IMR-90 (cell line): ENCODE measurements around the gene ARAP3. TPM values are rescaled to one million over a fixed set of nuclear protein-coding genes. Genes with fewer than 3 reads are reported as not detected.

Experiments
- ATAC-seq: fragments of 200-7000 bp; cut with Tn5 transposase; 2 replicates; pipeline ENCODE4 v1.9.1; 2020; ENCODE audit warnings: low read depth, mild to moderate bottlenecking, moderate library complexity
- BruUV-seq: library from RNA; stranded (reverse); fragments of 400-500 nt; replicated peaks from 2 replicates; lab custom pipeline; 2021; lab: Mats Ljungman, UMichigan
- CTCF ChIA-PET: fragments of 300-600 bp; formaldehyde crosslinking; extraction: SDS; loops from one replicate; lab custom pipeline; 2021; ENCODE audit warnings: antibody characterized with exemption; lab: Yijun Ruan, JAX
- POLR2A ChIA-PET: fragments of 300-600 bp; sonication (Branson Sonifier 250); formaldehyde crosslinking; loops from one replicate; lab custom pipeline; 2022; ENCODE audit warnings: antibody characterized with exemption; ENCODE audit not compliant: unreplicated experiment; lab: Charles Lee
- DNase-seq: peaks from one replicate; pipeline ENCODE4 v3.0.0; 2013
- H2AFZ ChIP-seq: replicated peaks from 2 replicates; pipeline ENCODE3; 2013; ENCODE audit warnings: low read length, mild to moderate bottlenecking; ENCODE audit not compliant: poor library complexity
- H2AK5ac ChIP-seq: 2 replicates; pipeline ENCODE4 v1.6.1; 2013; ENCODE audit warnings: low read depth, low read length, inconsistent platforms
- H2AK9ac ChIP-seq: replicated peaks from 2 replicates; pipeline ENCODE3; 2013; ENCODE audit warnings: mild to moderate bottlenecking, low read depth, low read length, moderate library complexity; ENCODE audit not compliant: poor library complexity
- H2BK120ac ChIP-seq: 2 replicates; pipeline ENCODE4 v1.6.1; 2013; ENCODE audit warnings: low read depth, low read length, inconsistent platforms
- H2BK15ac ChIP-seq: 3 replicates; pipeline ENCODE4 v1.6.1; 2013; ENCODE audit warnings: low read depth, low read length, inconsistent platforms
- H2BK20ac ChIP-seq: 2 replicates; pipeline ENCODE4 v1.6.1; 2013; ENCODE audit warnings: low read depth, mild to moderate bottlenecking, inconsistent platforms, low read length, moderate library complexity
- H2BK5ac ChIP-seq: 2 replicates; pipeline ENCODE4 v1.6.1; 2013; ENCODE audit warnings: mild to moderate bottlenecking, low read depth, low read length, inconsistent platforms; ENCODE audit not compliant: poor library complexity, severe bottlenecking
- H3K14ac ChIP-seq: replicated peaks from 2 replicates; pipeline ENCODE4 v1.6.1; 2013; ENCODE audit warnings: low read depth, low read length, inconsistent platforms
- H3K18ac ChIP-seq: 2 replicates; pipeline ENCODE4 v1.6.1; 2013; ENCODE audit warnings: low read depth, low read length, control low read depth
- H3K23ac ChIP-seq: 2 replicates; pipeline ENCODE4 v1.6.1; 2013; ENCODE audit warnings: low read depth, low read length, inconsistent platforms
- H3K27ac ChIP-seq: 2 replicates; pipeline ENCODE4 v1.5.1; 2013; ENCODE audit warnings: mild to moderate bottlenecking, control low read depth, low read length; ENCODE audit not compliant: insufficient read depth
- H3K27me3 ChIP-seq: 2 replicates; pipeline ENCODE4 v1.6.1; 2013; ENCODE audit warnings: low read length; ENCODE audit not compliant: control insufficient read depth, insufficient read depth
- H3K36me3 ChIP-seq: 2 replicates; pipeline ENCODE4 v1.6.1; 2013; ENCODE audit warnings: low read length, mixed read lengths; ENCODE audit not compliant: control insufficient read depth, insufficient read depth
- H3K4ac ChIP-seq: 2 replicates; pipeline ENCODE4 v1.6.1; 2013; ENCODE audit warnings: low read depth, low read length, inconsistent platforms
- H3K4me1 ChIP-seq: 2 replicates; pipeline ENCODE4 v1.6.1; 2013; ENCODE audit warnings: low read length, mixed read lengths; ENCODE audit not compliant: control insufficient read depth, insufficient read depth
- H3K4me2 ChIP-seq: 2 replicates; pipeline ENCODE4 v1.6.1; 2013; ENCODE audit warnings: low read depth, mild to moderate bottlenecking, control low read depth, low read length, moderate library complexity
- H3K4me3 ChIP-seq: 2 replicates; pipeline ENCODE4 v1.5.1; 2013; ENCODE audit warnings: low read depth, mild to moderate bottlenecking, control low read depth, low read length, moderate library complexity; ENCODE audit not compliant: insufficient read depth
- H3K56ac ChIP-seq: 2 replicates; pipeline ENCODE4 v1.6.1; 2013; ENCODE audit warnings: low read length, inconsistent platforms; ENCODE audit not compliant: insufficient read depth; ENCODE audit errors: extremely low read depth
- H3K79me1 ChIP-seq, 2 experiments: 2 replicates each; pipeline ENCODE4 v1.6.1; 2013; ENCODE audit warnings: low read length in 2 of 2, inconsistent platforms in 1 of 2, low read depth in 1 of 2
- H3K9ac ChIP-seq: 2 replicates; pipeline ENCODE4 v1.6.1; 2013; ENCODE audit warnings: low read depth, low read length, control low read depth
- H3K9me1 ChIP-seq: 2 replicates; pipeline ENCODE4 v1.6.1; 2013; ENCODE audit warnings: low read length, inconsistent platforms; ENCODE audit not compliant: insufficient read depth
- H3K9me3 ChIP-seq: 2 replicates; pipeline ENCODE4 v1.6.1; 2013; ENCODE audit warnings: low read length; ENCODE audit not compliant: control insufficient read depth, insufficient read depth
- H4K20me1 ChIP-seq: 2 replicates; pipeline ENCODE4 v1.6.1; 2013; ENCODE audit warnings: low read length, inconsistent platforms; ENCODE audit not compliant: insufficient read depth
- H4K5ac ChIP-seq: 2 replicates; pipeline ENCODE4 v1.6.1; 2013; ENCODE audit warnings: mild to moderate bottlenecking, low read depth, low read length, control low read depth
- H4K8ac ChIP-seq, 2 experiments: 2 replicates each; pipeline ENCODE4 v1.6.1; 2013; ENCODE audit warnings: low read depth in 2 of 2, low read length in 2 of 2, control low read depth in 1 of 2, inconsistent platforms in 1 of 2
- H4K91ac ChIP-seq: 2 replicates; pipeline ENCODE4 v1.6.1; 2013; ENCODE audit warnings: low read depth, low read length, inconsistent platforms; ENCODE audit not compliant: insufficient read depth
- BHLHE40 ChIP-seq: fragments of 150-350 bp; IDR thresholded peaks from 2 replicates; pipeline ENCODE4 v1.6.1; 2016; ENCODE audit warnings: mild to moderate bottlenecking, low read depth, low read length
- CEBPB ChIP-seq: IDR thresholded peaks from 2 replicates; pipeline ENCODE4 v1.6.1; 2012; ENCODE audit warnings: low read depth, low read length, improper control_type of control experiment
- CHD1 ChIP-seq: IDR thresholded peaks from 2 replicates; pipeline ENCODE4 v1.6.1; 2012; ENCODE audit warnings: low read depth, low read length, improper control_type of control experiment
- CTCF ChIP-seq: conservative IDR thresholded peaks from 2 replicates; pipeline ENCODE4 v1.5.1; 2012; ENCODE audit warnings: mild to moderate bottlenecking, low read depth, low read length, improper control_type of control experiment
- ELK1 ChIP-seq: fragments of 150-350 bp; IDR thresholded peaks from 2 replicates; pipeline ENCODE4 v1.6.1; 2016; ENCODE audit warnings: low read depth, mild to moderate bottlenecking, low read length, moderate library complexity, borderline replicate concordance
- FOS ChIP-seq: fragments of 150-350 bp; IDR thresholded peaks from 2 replicates; pipeline ENCODE4 v1.6.1; 2016; ENCODE audit warnings: low read depth, low read length
- MAFK ChIP-seq: IDR thresholded peaks from 2 replicates; pipeline ENCODE4 v1.6.1; 2012; ENCODE audit warnings: low read depth, low read length, improper control_type of control experiment
- MXI1 ChIP-seq: IDR thresholded peaks from 2 replicates; pipeline ENCODE4 v1.6.1; 2012; ENCODE audit warnings: low read depth, mild to moderate bottlenecking, low read length, moderate library complexity, borderline replicate concordance
- RFX5 ChIP-seq: IDR thresholded peaks from 2 replicates; pipeline ENCODE4 v1.8.0; 2012; ENCODE audit warnings: low read depth, mild to moderate bottlenecking, low read length, moderate library complexity
- USF2 ChIP-seq: fragments of 150-350 bp; IDR thresholded peaks from 2 replicates; pipeline ENCODE4 v1.6.1; 2017; ENCODE audit warnings: mild to moderate bottlenecking, antibody characterized with exemption, low read length, low read depth
- WGBS, 2 experiments: methylation state at CpG; one replicate each; pipeline versions ENCODE4 v1.1.5 to v1.1.7; 2013; ENCODE audit warnings: missing lambda C conversion rate in 2 of 2; ENCODE audit not compliant: insufficient read length in 1 of 2; ENCODE audit errors: extremely low coverage in 2 of 2; 5-methylcytosine and 5-hydroxymethylcytosine counted together
- dilution Hi-C: fragments of 300-500 bp; cut with HindIII; formaldehyde crosslinking; loops from one replicate; pipeline ENCODE4 v1.14.3; 2018; ENCODE audit warnings: low sequenced_read_pairs; ENCODE audit not compliant: unreplicated experiment
- in situ Hi-C: fragments of 300-500 bp; cut with MboI; formaldehyde crosslinking; loops from 3 replicates; pipeline ENCODE4 v1.14.3; 2019; ENCODE audit warnings: low sequenced_read_pairs, inconsistent platforms, mixed read lengths
- intact Hi-C: fragments of 100-400 bp; cut with micrococcal nuclease; formaldehyde crosslinking; loops from 2 replicates; pipeline ENCODE4 v1.10.0; 2022
- polyA plus RNA-seq, 3 experiments: library from polyadenylated mRNA; depleted of rRNA; stranded (reverse); fragments of >200 nt; gene quantifications; 2 replicates each; pipeline ENCODE4 v1.2.3, GENCODE V29; 2012; ENCODE audit warnings: low replicate concordance in 1 of 3
- total RNA-seq: library from RNA; depleted of rRNA; stranded (reverse); fragments of >200 nt; gene quantifications from 2 replicates; pipeline ENCODE4 v1.2.3, GENCODE V29; 2012

Gene ARAP3
- total and polyA plus RNA-seq, 2 of the 4 experiments (the other 2 are of a cell fraction), result 2.2 to 6.9 TPM

GRCh38 chr5:141663506-141663905 is 18.5 kb downstream of the ARAP3 start:
- no peak overlapping the region for H3K9ac ChIP-seq
- no peak overlapping the region for H2BK120ac ChIP-seq
- no peaks in the 10 kb centered on the region for H3K9me3 ChIP-seq
- no peak overlapping the region for H2BK20ac ChIP-seq
- no peak overlapping the region for H4K8ac ChIP-seq
- intact Hi-C loops (no loop called here), in situ Hi-C loops (no loop called here), dilution Hi-C loops (no loop called here)
- no peak overlapping the region for H4K91ac ChIP-seq
- no peak for ATAC-seq
- no peak overlapping the region for H3K23ac ChIP-seq
- no peak overlapping the region for H3K4me2 ChIP-seq
- H3K4me1 ChIP-seq, result no peaks in the 10 kb centered on the region
- no peaks in the 10 kb centered on the region for H3K79me1 ChIP-seq
- H3K27ac ChIP-seq, result no peak overlapping the region
- no peaks in the 10 kb centered on the region for H4K20me1 ChIP-seq
- WGBS, 2 experiments, result 80% methylated on average over 1 of the region's 8 CpGs; no CpG with 5 or more reads in 1 of the 2 experiments
- H4K5ac ChIP-seq, result no peak overlapping the region
- no peaks in the 10 kb centered on the region for H3K27me3 ChIP-seq
- BruUV-seq, result no TSS peak
- H3K4ac ChIP-seq, result no peak overlapping the region
- no peak overlapping the region for H3K18ac ChIP-seq
- DNase-seq, result no peak
- TF ChIP-seq BHLHE40 (no peak), CHD1 (no peak), MAFK (no peak), USF2 (no peak), CTCF (no peak), FOS (no peak), CEBPB (no peak), MXI1 (no peak), ELK1 (no peak), RFX5 (no peak)
- no peaks in the 10 kb centered on the region for H3K9me1 ChIP-seq
- H2AFZ ChIP-seq, result no peak overlapping the region
- H2AK5ac ChIP-seq, result no peak overlapping the region
- H3K36me3 ChIP-seq, result peaks cover 17% of the 10 kb centered on the region
- no peak overlapping the region for H3K4me3 ChIP-seq
- H2BK15ac ChIP-seq, result no peak overlapping the region
- no peak overlapping the region for H2BK5ac ChIP-seq
- ChIA-PET POLR2A (no interaction called here), CTCF (interaction anchor here (1.2 kb wide), 1 partner anchor 306 kb away, joined by 3 read pairs; the partner anchor contains the start of gene RNF14)
- H2AK9ac ChIP-seq, result no peak overlapping the region
- no peak overlapping the region for H3K56ac ChIP-seq
- no peak overlapping the region for H3K14ac ChIP-seq
